Astrocyte of the cerebellum (primary cell): ENCODE data around the gene ZBTB3.
"Not testable (repeated sequence)": the region's sequence is repeated elsewhere in the genome, so short reads cannot be mapped to it uniquely, and the experiment has no call there.

Experiments used
- DNase-seq: peaks from one replicate; pipeline ENCODE4 v3.0.0-alpha.2; 2011; ENCODE audit warnings: low read depth
- H3K4me3 ChIP-seq: 2 replicates; pipeline ENCODE4 v1.5.1; 2011; ENCODE audit warnings: mild to moderate bottlenecking, low read depth, low read length, moderate library complexity
- CTCF ChIP-seq: IDR thresholded peaks from 2 replicates; pipeline ENCODE4 v1.5.1; 2012; ENCODE audit warnings: low read length, low read depth, moderate library complexity, mild to moderate bottlenecking; ENCODE audit errors: missing control alignments
- in situ Hi-C: cut with HindIII; loops from 2 replicates; pipeline ENCODE4 v1.10.0; 2017; ENCODE audit warnings: low sequenced_read_pairs

The ZBTB3 gene

GRCh38 chr11:62778441-62778840 lies 24.5 kb upstream of the ZBTB3 start:
- H3K4me3 ChIP-seq, result no peak overlapping the region
- TF ChIP-seq CTCF, result no peak
- in situ Hi-C loops, result no loop called here
- no peak for DNase-seq

GRCh38 chr11:62777389-62777788 lies 23.4 kb upstream of the ZBTB3 start:
- in situ Hi-C loops, result no loop called here
- TF ChIP-seq CTCF, result no peak

GRCh38 chr11:62775646-62776045 lies 21.7 kb upstream of the ZBTB3 start:
- DNase-seq, result no peak
- H3K4me3 ChIP-seq, result no peak overlapping the region
- in situ Hi-C loops, result no loop called here
- no peak for TF ChIP-seq CTCF

More at GRCh38 chr11:62777389-62777788, 23.4 kb upstream of the ZBTB3 start:
- H3K4me3 ChIP-seq, result no peak overlapping the region
- no peak for DNase-seq

GRCh38 chr11:62774407-62774806 lies 20.4 kb upstream of the ZBTB3 start:
- TF ChIP-seq CTCF, result no peak
- in situ Hi-C loops, result no loop called here
- no peak for DNase-seq
- no peak overlapping the region for H3K4me3 ChIP-seq

- H3K4me3 ChIP-seq, result peak within 1 kb of the TSS; percentile 59
- TF ChIP-seq CTCF, result no peak
- in situ Hi-C loops, result no loop called here
- peak; percentile 91 for DNase-seq
These were observed 17.4 kb upstream of the ZBTB3 start, which contains the start of gene TAF6L for GRCh38 chr11:62771144-62772021. TSS of gene TAF6L (plus strand) at chr11:62771396. CDS start at chr11:62775784, 4,388 bp downstream.

- no peak for DNase-seq
- in situ Hi-C loops, result no loop called here
- peak overlapping the region; percentile 59 for H3K4me3 ChIP-seq
- no peak for TF ChIP-seq CTCF
These were observed 16.8 kb upstream of the ZBTB3 start for GRCh38 chr11:62770778-62771143.

- not testable (repeated sequence) for DNase-seq
- peak overlapping the region; percentile 60 for H3K4me3 ChIP-seq
These were observed 6.9 kb upstream of the ZBTB3 start for GRCh38 chr11:62760867-62761227.

More at GRCh38 chr11:62760867-62761227, 6.9 kb upstream of the ZBTB3 start:
- in situ Hi-C loops, result not testable (repeated sequence)
